Loucy (cell line): ENCODE results near the gene TBCD.

ENCODE experiments used
- CTCF ChIP-seq: fragments of 200-600 bp; sonication (generic); conservative IDR thresholded peaks from 2 replicates; pipeline ENCODE4 v1.5.1; 2014; ENCODE audit warnings: mild to moderate bottlenecking, antibody characterized with exemption, low read length
- EZH2phosphoT487 ChIP-seq: fragments of 200-600 bp; IDR thresholded peaks from 2 replicates; pipeline ENCODE4 v1.6.1; 2018; ENCODE audit warnings: antibody characterized with exemption, mild to moderate bottlenecking, moderate library complexity, borderline replicate concordance

DNA sequence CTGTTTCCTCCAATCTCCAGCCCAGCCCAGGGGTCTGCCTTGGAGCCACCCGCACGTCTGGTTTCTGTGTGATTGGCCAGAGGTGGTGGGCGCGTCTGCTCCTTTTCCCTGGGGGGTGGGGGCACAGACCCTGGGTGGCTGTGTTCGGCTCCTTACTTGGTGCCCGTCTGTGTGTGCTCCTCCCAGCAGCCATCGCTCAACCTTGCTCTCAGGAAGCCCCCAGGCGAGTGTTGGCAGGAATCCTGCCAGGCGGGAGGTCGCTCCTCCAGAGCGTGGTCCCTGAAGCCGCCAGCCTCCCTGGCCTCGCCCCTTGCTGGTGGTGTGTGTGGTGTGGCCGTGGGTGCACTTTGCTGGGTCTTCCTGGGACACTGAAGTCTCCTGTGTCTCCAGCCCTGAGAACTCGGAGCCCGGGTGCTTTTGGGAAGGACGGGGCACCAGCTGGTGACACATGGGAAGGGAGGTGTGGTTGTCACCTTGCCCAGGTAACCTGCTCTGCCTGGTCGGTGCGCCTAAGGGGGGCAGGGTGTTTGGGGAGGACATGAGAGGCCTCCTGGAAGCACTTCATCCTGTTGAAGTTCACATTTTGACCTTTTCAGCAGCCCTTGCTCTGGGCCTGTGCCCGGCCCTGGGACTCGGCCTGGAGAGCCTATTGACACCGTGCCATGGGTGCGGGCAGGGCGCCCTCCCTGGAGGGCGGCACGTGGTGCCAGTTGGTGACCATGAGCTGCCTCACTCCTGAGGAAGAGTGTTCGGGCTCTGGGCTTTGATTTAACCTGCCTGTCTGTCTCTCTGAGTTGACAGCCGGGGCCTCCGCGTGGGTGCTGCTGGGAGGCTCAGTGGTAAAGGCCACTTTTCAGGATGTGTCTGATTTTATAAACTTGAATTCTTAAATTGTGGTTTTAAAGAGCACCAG is 137.0 kb downstream of the TBCD start:
- TF ChIP-seq CTCF (no peak), EZH2phosphoT487 (no peak)
